ENCODE data around the gene THEM4. TPM values are rescaled to one million over a fixed set of nuclear protein-coding genes. Genes with fewer than 3 reads are reported as not detected.

The THEM4 gene
- total RNA-seq, 2 experiments from 2014 or later = 7.2 to 21.5 TPM

- H3K9me2 ChIP-seq (ENCODE audit: insufficient read depth, low read length) = no peaks in the 10 kb centered on the region
- H3K27ac ChIP-seq (ENCODE audit: low read depth, low read length, poor library complexity, severe bottlenecking) = no peak overlapping the region
- no peaks in the 10 kb centered on the region for H3K79me2 ChIP-seq (ENCODE audit: insufficient read depth, low read depth, low read length)
- no peak for TF ChIP-seq EZH2phosphoT487 (IDR thresholded peaks at IDR 0.05; ENCODE audit: borderline replicate concordance, low read depth, low read length)
- TF ChIP-seq CTCF (conservative IDR thresholded peaks at IDR 0.05; ENCODE audit: low read length) = no peak
- no peaks in the 10 kb centered on the region for H3K9me3 ChIP-seq (ENCODE audit: low read length)
- H2AFZ ChIP-seq (ENCODE audit: low read length) = 0 out of 2 replicates have a peak overlapping the region, but pooled peaks have one; percentile 5
- H3K4me3 ChIP-seq (ENCODE audit: low read depth, low read length, poor library complexity, severe bottlenecking) = no peak overlapping the region
- ChIA-PET CTCF (ENCODE audit: unreplicated experiment) (no interaction called here), POLR2A (no interaction called here)
- no peak for DNase-seq (ENCODE audit: low spot score)
- no TSS peak for BruUV-seq (replicated peaks)
- intact Hi-C loops (cut with micrococcal nuclease; ENCODE audit: unreplicated experiment) = loop anchor here (5.0 kb wide), 1 partner anchor 390 kb away; no protein-coding TSS in a partner anchor
- H3K4me1 ChIP-seq (ENCODE audit: insufficient read depth, low read length, poor library complexity, severe bottlenecking) = peaks cover 6% of the 10 kb centered on the region
- no peaks in the 10 kb centered on the region for H3K36me3 ChIP-seq (ENCODE audit: insufficient read depth, low read length)
- H4K20me1 ChIP-seq (ENCODE audit: insufficient read depth, low read length) = no peaks in the 10 kb centered on the region
- no peak overlapping the region for H3K4me2 ChIP-seq (ENCODE audit: low read length)
Observed at GRCh38 chr1:151832318-151832980, 76.9 kb downstream of the THEM4 start.

- BruUV-seq (replicated peaks) = no TSS peak
- H3K4me1 ChIP-seq (ENCODE audit: insufficient read depth, low read length, poor library complexity, severe bottlenecking) = peaks cover 6% of the 10 kb centered on the region
- no peaks in the 10 kb centered on the region for H3K9me3 ChIP-seq (ENCODE audit: low read length)
- no peaks in the 10 kb centered on the region for H4K20me1 ChIP-seq (ENCODE audit: insufficient read depth, low read length)
- H3K36me3 ChIP-seq (ENCODE audit: insufficient read depth, low read length) = no peaks in the 10 kb centered on the region
- no peak for TF ChIP-seq EZH2phosphoT487 (IDR thresholded peaks at IDR 0.05; ENCODE audit: borderline replicate concordance, low read depth, low read length)
- no peak for TF ChIP-seq CTCF (conservative IDR thresholded peaks at IDR 0.05; ENCODE audit: low read length)
- intact Hi-C loops (cut with micrococcal nuclease; ENCODE audit: unreplicated experiment) = loop anchor here (5.0 kb wide), 1 partner anchor 389 kb away; no protein-coding TSS in a partner anchor
- CTCF ChIA-PET (ENCODE audit: unreplicated experiment) = no interaction called here
- 0 out of 2 replicates have a peak within 1 kb of the TSS, but pooled peaks have one; percentile 5 for H2AFZ ChIP-seq (ENCODE audit: low read length)
- H3K27ac ChIP-seq (ENCODE audit: low read depth, low read length, poor library complexity, severe bottlenecking) = no peak within 1 kb of the TSS
- no peak within 1 kb of the TSS for H3K4me3 ChIP-seq (ENCODE audit: low read depth, low read length, poor library complexity, severe bottlenecking)
- no peaks in the 10 kb centered on the region for H3K9me2 ChIP-seq (ENCODE audit: insufficient read depth, low read length)
- no peak for DNase-seq (ENCODE audit: low spot score)
- no peak within 1 kb of the TSS for H3K4me2 ChIP-seq (ENCODE audit: low read length)
- POLR2A ChIA-PET = no interaction called here
- no peaks in the 10 kb centered on the region for H3K79me2 ChIP-seq (ENCODE audit: insufficient read depth, low read depth, low read length)
Observed at GRCh38 chr1:151831605-151832004, 77.7 kb downstream of the THEM4 start, which contains the start of gene RORC. Gene RORC (minus strand): TSS chr1:151831802. CDS start chr1:151831764, 38 bp downstream.

- no peak overlapping the region for H3K4me2 ChIP-seq (ENCODE audit: low read length)
- peaks cover 8% of the 10 kb centered on the region for H3K4me1 ChIP-seq (ENCODE audit: insufficient read depth, low read length, poor library complexity, severe bottlenecking)
- CTCF ChIA-PET (ENCODE audit: unreplicated experiment) = no interaction called here
- intact Hi-C loops (cut with micrococcal nuclease; ENCODE audit: unreplicated experiment) = loop anchor here (5.0 kb wide), 1 partner anchor 389 kb away; no protein-coding TSS in a partner anchor
- no peaks in the 10 kb centered on the region for H3K36me3 ChIP-seq (ENCODE audit: insufficient read depth, low read length)
- no peaks in the 10 kb centered on the region for H3K9me2 ChIP-seq (ENCODE audit: insufficient read depth, low read length)
- H3K79me2 ChIP-seq (ENCODE audit: insufficient read depth, low read depth, low read length) = no peaks in the 10 kb centered on the region
- no peaks in the 10 kb centered on the region for H3K9me3 ChIP-seq (ENCODE audit: low read length)
- TF ChIP-seq EZH2phosphoT487 (IDR thresholded peaks at IDR 0.05; ENCODE audit: borderline replicate concordance, low read depth, low read length) = no peak
- TF ChIP-seq CTCF (conservative IDR thresholded peaks at IDR 0.05; ENCODE audit: low read length) = no peak
- no peak overlapping the region for H2AFZ ChIP-seq (ENCODE audit: low read length)
- POLR2A ChIA-PET = interaction anchor here (0.5 to 0.7 kb wide), 2 partner anchors 24 to 229 kb away, joined by 4 to 7 read pairs; no protein-coding TSS in a partner anchor
- no peak overlapping the region for H3K4me3 ChIP-seq (ENCODE audit: low read depth, low read length, poor library complexity, severe bottlenecking)
- no peak for DNase-seq (ENCODE audit: low spot score)
- no TSS peak for BruUV-seq (replicated peaks)
- no peaks in the 10 kb centered on the region for H4K20me1 ChIP-seq (ENCODE audit: insufficient read depth, low read length)
- H3K27ac ChIP-seq (ENCODE audit: low read depth, low read length, poor library complexity, severe bottlenecking) = no peak overlapping the region
Observed at GRCh38 chr1:151831256-151831591, 78.1 kb downstream of the THEM4 start.
